Stimulated activated CD8-positive, alpha-beta memory T cell treated with anti-CD3 and anti-CD28 coated beads, Interleukin-15, amount 100 ng/mL, for 4 hours (primary cell): Measurements from ENCODE around the gene GSG1L.
"Not testable (repeated sequence)": the region's sequence is repeated elsewhere in the genome, so short reads cannot be mapped to it uniquely, and the experiment has no call there.

Experiments
- DNase-seq, 2 donors: peaks; one replicate each; pipeline ENCODE4 v3.0.0-alpha.2; 2020; ENCODE audit warnings: low read depth in 2 of 2

Gene GSG1L

GRCh38 chr16:27980919-27981700, 82.4 kb downstream of the GSG1L start:
- no peak for DNase-seq

GRCh38 chr16:27980076-27980775, 83.3 kb downstream of the GSG1L start:
- no peak for DNase-seq

- DNase-seq: not testable (repeated sequence)
Measured at GRCh38 chr16:27979668-27980067, 83.8 kb downstream of the GSG1L start.

GRCh38 chr16:27978876-27979275, 84.6 kb downstream of the GSG1L start:
- DNase-seq: no peak

GRCh38 chr16:27977966-27978365, 85.5 kb downstream of the GSG1L start:
- no peak for DNase-seq

- DNase-seq: no peak
Measured at GRCh38 chr16:27976990-27977389, 86.5 kb downstream of the GSG1L start.

GRCh38 chr16:27974896-27975540, 88.5 kb downstream of the GSG1L start:
- DNase-seq: no peak

- no peak for DNase-seq
Measured at GRCh38 chr16:27973678-27974077, 89.8 kb downstream of the GSG1L start.

- DNase-seq: no peak
Measured at GRCh38 chr16:27972500-27972899, 91.0 kb downstream of the GSG1L start.

- no peak for DNase-seq
Measured at GRCh38 chr16:27969574-27969973, 93.9 kb downstream of the GSG1L start.

- DNase-seq: no peak
Measured at GRCh38 chr16:27967169-27967568, 96.3 kb downstream of the GSG1L start.

- DNase-seq: no peak
Measured at GRCh38 chr16:27966756-27967155, 96.8 kb downstream of the GSG1L start.

- DNase-seq: no peak
Measured at GRCh38 chr16:27965801-27966200, 97.7 kb downstream of the GSG1L start.

- no peak for DNase-seq
Measured at GRCh38 chr16:27963471-27963965, 100.0 kb downstream of the GSG1L start.

GRCh38 chr16:27962197-27962596, 101.3 kb downstream of the GSG1L start:
- no peak for DNase-seq

GRCh38 chr16:27961296-27961620, 102.3 kb downstream of the GSG1L start:
- DNase-seq: no peak

- no peak for DNase-seq
Measured at GRCh38 chr16:27960619-27961295, 102.8 kb downstream of the GSG1L start.

- no peak for DNase-seq
Measured at GRCh38 chr16:27959914-27960313, 103.6 kb downstream of the GSG1L start.

- no peak for DNase-seq
Measured at GRCh38 chr16:27954191-27954590, 109.3 kb downstream of the GSG1L start.

- no peak for DNase-seq
Measured at GRCh38 chr16:27952811-27953210, 110.7 kb downstream of the GSG1L start.

- no peak for DNase-seq
Measured at GRCh38 chr16:27951489-27952120, 111.9 kb downstream of the GSG1L start.
